ENCODE measurements around the gene ACKR2.

The ACKR2 gene

GRCh38 chr3:42823351-42823750, 14.1 kb downstream of the ACKR2 start:
- no peaks in the 10 kb centered on the region for H3F3A ChIP-seq (ENCODE audit: control insufficient read depth, insufficient read depth)
- no peak for TF ChIP-seq CTCF (IDR thresholded peaks at IDR 0.05; ENCODE audit: low read depth, low read length, poor library complexity, severe bottlenecking)
- no peak for TF ChIP-seq EZH2phosphoT487 (IDR thresholded peaks at IDR 0.05; ENCODE audit: borderline replicate concordance, low read length)

GRCh38 chr3:42826141-42826540, 16.9 kb downstream of the ACKR2 start:
- no peaks in the 10 kb centered on the region for H3K9me3 ChIP-seq (ENCODE audit: control insufficient read depth, insufficient read depth, low read length)
- TF ChIP-seq CTCF (IDR thresholded peaks at IDR 0.05; ENCODE audit: low read depth, low read length, poor library complexity, severe bottlenecking), result no peak
- TF ChIP-seq EZH2phosphoT487 (IDR thresholded peaks at IDR 0.05; ENCODE audit: borderline replicate concordance, low read length), result no peak
- no peak overlapping the region for H3K4me3 ChIP-seq (ENCODE audit: low read length)
- H3K4me1 ChIP-seq (ENCODE audit: control insufficient read depth, low read length), result no peaks in the 10 kb centered on the region
- H3K27ac ChIP-seq (ENCODE audit: low read depth, low read length), result no peak overlapping the region
- H3F3A ChIP-seq (ENCODE audit: control insufficient read depth, insufficient read depth), result no peaks in the 10 kb centered on the region
- no peaks in the 10 kb centered on the region for H3K36me3 ChIP-seq (ENCODE audit: control insufficient read depth, low read length)
- no peaks in the 10 kb centered on the region for H3K79me2 ChIP-seq (ENCODE audit: control insufficient read depth, low read length)
- H3K9me2 ChIP-seq (replicated peaks; ENCODE audit: control insufficient read depth, low read length), result no peaks in the 10 kb centered on the region
- H4K20me1 ChIP-seq (ENCODE audit: control insufficient read depth, insufficient read depth, low read depth, low read length), result no peaks in the 10 kb centered on the region
- H3K27me3 ChIP-seq (ENCODE audit: control insufficient read depth, low read length), result peaks cover 30% of the 10 kb centered on the region
- H3K4me2 ChIP-seq (ENCODE audit: low read length), result no peak overlapping the region

More at GRCh38 chr3:42823351-42823750, 14.1 kb downstream of the ACKR2 start:
- no peaks in the 10 kb centered on the region for H3K36me3 ChIP-seq (ENCODE audit: control insufficient read depth, low read length)
- H3K27me3 ChIP-seq (ENCODE audit: control insufficient read depth, low read length), result peaks cover 28% of the 10 kb centered on the region
- no peak overlapping the region for H3K4me3 ChIP-seq (ENCODE audit: low read length)
- no peaks in the 10 kb centered on the region for H3K79me2 ChIP-seq (ENCODE audit: control insufficient read depth, low read length)
- H4K20me1 ChIP-seq (ENCODE audit: control insufficient read depth, insufficient read depth, low read depth, low read length), result no peaks in the 10 kb centered on the region
- no peaks in the 10 kb centered on the region for H3K4me1 ChIP-seq (ENCODE audit: control insufficient read depth, low read length)
- H3K9me3 ChIP-seq (ENCODE audit: control insufficient read depth, insufficient read depth, low read length), result no peaks in the 10 kb centered on the region
- no peaks in the 10 kb centered on the region for H3K9me2 ChIP-seq (replicated peaks; ENCODE audit: control insufficient read depth, low read length)
- no peak overlapping the region for H3K4me2 ChIP-seq (ENCODE audit: low read length)
- no peak overlapping the region for H3K27ac ChIP-seq (ENCODE audit: low read depth, low read length)

GRCh38 chr3:42827023-42827422, 17.8 kb downstream of the ACKR2 start:
- H3K4me2 ChIP-seq (ENCODE audit: low read length), result no peak overlapping the region
- H3K27ac ChIP-seq (ENCODE audit: low read depth, low read length), result no peak overlapping the region
- no peaks in the 10 kb centered on the region for H4K20me1 ChIP-seq (ENCODE audit: control insufficient read depth, insufficient read depth, low read depth, low read length)
- TF ChIP-seq CTCF (IDR thresholded peaks at IDR 0.05; ENCODE audit: low read depth, low read length, poor library complexity, severe bottlenecking), result no peak
- TF ChIP-seq EZH2phosphoT487 (IDR thresholded peaks at IDR 0.05; ENCODE audit: borderline replicate concordance, low read length), result no peak
- H3K27me3 ChIP-seq (ENCODE audit: control insufficient read depth, low read length), result peaks cover 30% of the 10 kb centered on the region
- H3K9me2 ChIP-seq (replicated peaks; ENCODE audit: control insufficient read depth, low read length), result no peaks in the 10 kb centered on the region
- no peaks in the 10 kb centered on the region for H3K79me2 ChIP-seq (ENCODE audit: control insufficient read depth, low read length)
- no peaks in the 10 kb centered on the region for H3K4me1 ChIP-seq (ENCODE audit: control insufficient read depth, low read length)
- H3K36me3 ChIP-seq (ENCODE audit: control insufficient read depth, low read length), result no peaks in the 10 kb centered on the region
- no peaks in the 10 kb centered on the region; the same call in 1 of the 2 replicates for H3F3A ChIP-seq (ENCODE audit: control insufficient read depth, insufficient read depth)
- no peaks in the 10 kb centered on the region for H3K9me3 ChIP-seq (ENCODE audit: control insufficient read depth, insufficient read depth, low read length)
- H3K4me3 ChIP-seq (ENCODE audit: low read length), result no peak overlapping the region

All from DOHH2 (cell line).